Loucy (cell line): Measurements from ENCODE around the gene KMT2E.
A peak's percentile ranks its signal among the peaks of the same experiment; 100 is the strongest.
"Not testable (repeated sequence)": the region's sequence is repeated elsewhere in the genome, so short reads cannot be mapped to it uniquely, and the experiment has no call there.

Experiments used
- H2AFZ ChIP-seq: fragments of 200-600 bp; sonication (generic); 2 replicates; pipeline ENCODE4 v1.6.0; 2016; ENCODE audit warnings: antibody characterized with exemption, mild to moderate bottlenecking, low read length, moderate library complexity
- H3F3A ChIP-seq: fragments of 200-600 bp; 2 replicates; pipeline ENCODE4 v1.6.0; 2016; ENCODE audit warnings: antibody characterized with exemption, low read depth, mild to moderate bottlenecking
- H3K27me3 ChIP-seq: fragments of 200-600 bp; sonication (generic); 2 replicates; pipeline ENCODE4 v1.6.1; 2014; ENCODE audit warnings: low read length, mild to moderate bottlenecking; ENCODE audit not compliant: insufficient read depth, poor library complexity, severe bottlenecking
- H3K36me3 ChIP-seq: fragments of 200-600 bp; sonication (generic); 2 replicates; pipeline ENCODE4 v1.6.1; 2016; ENCODE audit warnings: low read length; ENCODE audit not compliant: insufficient read depth
- H3K4me1 ChIP-seq: fragments of 200-600 bp; sonication (generic); 2 replicates; pipeline ENCODE4 v1.5.1; 2014; ENCODE audit warnings: low read length, mild to moderate bottlenecking; ENCODE audit not compliant: insufficient read depth, poor library complexity, severe bottlenecking
- H3K4me2 ChIP-seq: fragments of 200-600 bp; sonication (generic); 2 replicates; pipeline ENCODE4 v1.6.0; 2014; ENCODE audit warnings: antibody characterized with exemption, low read length, low read depth, mild to moderate bottlenecking; ENCODE audit not compliant: poor library complexity, severe bottlenecking
- H3K4me3 ChIP-seq: fragments of 200-600 bp; sonication (generic); 2 replicates; pipeline ENCODE4 v1.5.1; 2014; ENCODE audit warnings: low read length, mild to moderate bottlenecking, mixed read lengths; ENCODE audit not compliant: poor library complexity, severe bottlenecking
- H3K79me2 ChIP-seq: fragments of 200-600 bp; sonication (generic); 2 replicates; pipeline ENCODE4 v1.6.1; 2014; ENCODE audit warnings: low read length; ENCODE audit not compliant: insufficient read depth
- H3K9ac ChIP-seq: fragments of 200-600 bp; sonication (generic); 2 replicates; pipeline ENCODE4 v1.6.0; 2014; ENCODE audit warnings: mild to moderate bottlenecking, low read depth, low read length, moderate library complexity; ENCODE audit not compliant: poor library complexity, severe bottlenecking
- H3K9me2 ChIP-seq: fragments of 200-600 bp; sonication (generic); replicated peaks from 2 replicates; pipeline ENCODE4 v1.6.1; 2016; ENCODE audit warnings: low read depth, low read length, mixed read lengths
- H3K9me3 ChIP-seq: fragments of 200-600 bp; sonication (generic); 2 replicates; pipeline ENCODE4 v1.6.1; 2014; ENCODE audit warnings: mild to moderate bottlenecking, antibody characterized with exemption, low read length, low read depth; ENCODE audit not compliant: insufficient read depth
- H4K20me1 ChIP-seq: fragments of 200-600 bp; sonication (generic); 2 replicates; pipeline ENCODE4 v1.6.0; 2014; ENCODE audit warnings: antibody characterized with exemption, low read length, mild to moderate bottlenecking; ENCODE audit not compliant: insufficient read depth, poor library complexity, severe bottlenecking
- CTCF ChIP-seq: fragments of 200-600 bp; sonication (generic); conservative IDR thresholded peaks from 2 replicates; pipeline ENCODE4 v1.5.1; 2014; ENCODE audit warnings: mild to moderate bottlenecking, antibody characterized with exemption, low read length
- EZH2phosphoT487 ChIP-seq: fragments of 200-600 bp; IDR thresholded peaks from 2 replicates; pipeline ENCODE4 v1.6.1; 2018; ENCODE audit warnings: antibody characterized with exemption, mild to moderate bottlenecking, moderate library complexity, borderline replicate concordance

KMT2E gene

GRCh38 chr7:105001652-105002184, 12.3 kb upstream of the KMT2E start:
- Histone ChIP-seq H3K9me2 (no peaks in the 10 kb centered on the region), H3K4me3 (peak overlapping the region; percentile 27), H3K4me2 (peak overlapping the region; percentile 68), H3K4me1 (peaks cover 47% of the 10 kb centered on the region), H4K20me1 (peaks cover 91% of the 10 kb centered on the region), H3K9ac (no peak overlapping the region), H3K9me3 (no peaks in the 10 kb centered on the region), H3K36me3 (0 out of 2 replicates have a peak, but pooled peaks cover 5% of the 10 kb centered on the region), H3K27me3 (no peaks in the 10 kb centered on the region), H3F3A (no peaks in the 10 kb centered on the region), H3K79me2 (peaks cover 100% of the 10 kb centered on the region), H2AFZ (no peak overlapping the region)
- TF ChIP-seq CTCF, result no peak
- no peak for TF ChIP-seq EZH2phosphoT487

GRCh38 chr7:105003275-105003674, 10.7 kb upstream of the KMT2E start:
- Histone ChIP-seq H3K36me3 (0 out of 2 replicates have a peak, but pooled peaks cover 5% of the 10 kb centered on the region), H3K4me3 (peak overlapping the region; percentile 22), H3K4me1 (peaks cover 58% of the 10 kb centered on the region), H3K4me2 (peak overlapping the region; percentile 68), H3K79me2 (peaks cover 100% of the 10 kb centered on the region), H2AFZ (no peak overlapping the region), H3K9ac (peak overlapping the region; percentile 25), H3K27me3 (no peaks in the 10 kb centered on the region), H4K20me1 (peaks cover 93% of the 10 kb centered on the region), H3F3A (no peaks in the 10 kb centered on the region), H3K9me3 (no peaks in the 10 kb centered on the region), H3K9me2 (no peaks in the 10 kb centered on the region)
- TF ChIP-seq CTCF (no peak), EZH2phosphoT487 (no peak)

DNA sequence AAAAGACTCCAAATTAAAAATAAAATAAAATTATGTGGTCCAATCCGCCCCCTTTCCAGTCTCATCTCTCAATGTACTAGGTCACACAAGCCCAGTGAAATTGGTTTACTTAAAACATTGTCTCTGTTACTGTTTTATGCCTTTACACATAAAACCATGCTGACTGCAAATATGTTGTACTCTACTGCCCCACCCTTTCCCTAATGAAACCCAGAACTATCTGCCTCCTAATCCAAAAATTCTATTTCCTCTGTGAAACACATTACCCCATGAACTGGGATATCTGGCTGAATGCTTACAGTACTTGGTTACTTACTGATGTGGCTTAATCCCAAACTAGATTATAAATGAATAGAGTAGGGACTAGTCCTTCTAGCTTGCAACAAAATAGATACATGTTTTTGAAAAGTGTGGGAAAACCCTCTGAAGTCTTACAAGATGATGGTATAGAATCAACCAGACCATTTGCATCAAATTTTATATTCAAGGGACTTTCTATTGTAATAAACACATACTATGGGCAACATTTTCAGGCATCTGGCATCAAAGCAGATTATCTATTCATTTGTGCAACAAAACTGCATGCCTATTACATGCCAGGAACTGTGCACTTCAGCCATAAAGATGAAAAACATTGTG, 10.0 kb upstream of the KMT2E start:
- Histone ChIP-seq H3K36me3 (0 out of 2 replicates have a peak, but pooled peaks cover 5% of the 10 kb centered on the region), H3K27me3 (no peaks in the 10 kb centered on the region), H3K9me3 (no peaks in the 10 kb centered on the region), H3K9ac (peak overlapping the region; percentile 25), H4K20me1 (peaks cover 93% of the 10 kb centered on the region), H3K4me2 (peak overlapping the region; percentile 68), H2AFZ (no peak overlapping the region), H3K79me2 (peaks cover 100% of the 10 kb centered on the region), H3K4me3 (peak overlapping the region; percentile 22), H3F3A (no peaks in the 10 kb centered on the region), H3K9me2 (no peaks in the 10 kb centered on the region), H3K4me1 (peaks cover 64% of the 10 kb centered on the region)
- TF ChIP-seq CTCF (no peak), EZH2phosphoT487 (no peak)

DNA sequence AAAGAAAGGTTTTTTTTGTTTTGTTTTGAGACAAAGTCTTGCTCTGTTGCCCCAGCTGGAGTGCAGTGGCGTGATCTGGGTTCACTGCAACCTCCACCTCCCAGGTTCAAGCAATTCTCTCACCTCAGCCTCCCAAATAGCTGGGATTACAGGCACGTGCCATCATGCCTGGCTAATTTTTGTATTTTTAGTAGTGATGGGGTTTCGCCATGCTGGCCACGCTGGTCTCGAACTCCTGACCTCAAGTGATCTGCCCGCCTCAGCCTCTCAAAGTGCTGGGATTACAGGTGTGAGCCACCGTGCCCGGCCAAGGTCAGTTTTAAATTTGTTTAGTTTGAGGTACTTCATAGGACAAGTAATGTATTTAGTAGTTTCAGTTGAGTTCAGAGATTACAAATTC, 9.0 kb upstream of the KMT2E start:
- Histone ChIP-seq H3K79me2 (peaks cover 100% of the 10 kb centered on the region), H4K20me1 (peaks cover 93% of the 10 kb centered on the region), H3K4me1 (peaks cover 74% of the 10 kb centered on the region)
- H3K4me3 ChIP-seq, H3K9ac ChIP-seq, H3K9me3 ChIP-seq, H3K36me3 ChIP-seq, H3K9me2 ChIP-seq, H3K27me3 ChIP-seq, H3F3A ChIP-seq, H3K4me2 ChIP-seq, H2AFZ ChIP-seq: not testable (repeated sequence)

DNA sequence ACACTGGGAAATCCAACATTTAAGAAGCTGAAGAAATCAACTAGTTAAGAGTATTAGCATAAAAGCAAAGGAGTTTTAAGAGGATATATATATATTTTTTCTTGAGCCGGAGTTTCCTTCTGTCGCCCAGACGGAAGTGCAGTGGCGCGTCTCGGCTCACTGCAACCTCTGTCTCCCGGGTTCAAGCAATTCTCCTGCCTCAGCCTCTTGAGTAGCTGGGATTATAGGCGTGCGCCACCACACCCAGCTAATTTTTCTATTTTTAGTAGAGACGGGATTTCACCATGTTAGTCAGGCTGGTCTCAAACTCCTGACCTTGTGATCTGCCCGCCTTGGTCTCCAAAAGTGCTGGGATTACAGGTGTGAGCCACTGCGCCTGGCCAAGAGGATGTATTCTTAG, 8.5 kb upstream of the KMT2E start:
- peaks cover 93% of the 10 kb centered on the region for H4K20me1 ChIP-seq

More for the DNA sequence above, 8.5 kb upstream of the KMT2E start:
- not testable (repeated sequence) for H3F3A ChIP-seq, H3K4me3 ChIP-seq, H3K9ac ChIP-seq, H2AFZ ChIP-seq, H3K36me3 ChIP-seq, H3K9me2 ChIP-seq, H3K4me2 ChIP-seq, H3K27me3 ChIP-seq, H3K9me3 ChIP-seq
- Histone ChIP-seq H3K4me1 (peaks cover 75% of the 10 kb centered on the region), H3K79me2 (peaks cover 100% of the 10 kb centered on the region)
